Activated CD4-positive, alpha-beta T cell treated with anti-CD3 and anti-CD28 coated beads for 1 hour (primary cell): Measurements from ENCODE around the gene ZNF615.
A peak's percentile ranks its signal among the peaks of the same experiment; 100 is the strongest.
"Not testable (repeated sequence)": the region's sequence is repeated elsewhere in the genome, so short reads cannot be mapped to it uniquely, and the experiment has no call there.

Experiments used
- DNase-seq: peaks from one replicate; pipeline ENCODE4 v3.0.0-alpha.2; 2020

The ZNF615 gene

GRCh38 chr19:52007806-52008557, at the start of gene ZNF615:
ZNF615 (minus strand) TSS chr19:52008211; CDS start chr19:52003711, 4,500 bp downstream.
- peak; percentile 83 for DNase-seq

DNA sequence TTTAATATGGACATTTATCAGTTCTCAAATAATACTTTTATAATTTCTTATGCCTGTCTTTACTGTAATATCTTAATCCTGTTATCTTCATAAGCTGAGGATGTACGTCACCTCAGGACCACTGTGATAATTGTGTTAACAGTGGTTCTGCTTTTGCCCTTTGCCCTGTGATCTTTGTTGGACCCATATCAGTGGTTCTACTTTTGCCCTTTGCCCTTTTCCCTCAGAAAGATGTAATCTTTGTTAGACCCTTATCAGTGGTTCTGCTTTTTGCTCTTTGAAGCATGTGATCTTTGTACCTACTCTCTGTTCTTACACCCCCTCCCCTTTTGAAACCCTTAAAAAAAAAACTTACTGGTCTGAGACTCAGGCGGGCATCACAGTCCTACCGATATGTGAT, 48.5 kb upstream of the ZNF615 start:
- DNase-seq, result not testable (repeated sequence)

DNA sequence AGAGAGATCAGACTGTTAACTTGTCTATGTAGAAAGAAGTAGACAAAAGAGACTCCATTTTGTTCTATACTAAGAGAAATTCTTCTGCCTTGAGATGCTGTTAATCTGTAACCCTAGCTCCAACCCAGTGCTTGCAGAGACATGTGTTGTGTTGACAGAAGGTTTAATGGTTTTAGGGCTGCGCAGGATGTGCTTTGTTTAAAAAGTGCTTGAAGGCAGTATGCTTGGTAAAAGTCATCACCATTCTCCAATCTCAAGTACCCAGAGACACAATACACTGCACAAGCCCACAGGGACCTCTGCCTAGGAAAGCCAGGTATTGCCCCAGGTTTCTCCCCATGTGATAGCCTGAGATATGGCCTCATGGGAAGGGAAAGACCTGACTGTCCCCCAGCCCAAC, 43.7 kb upstream of the ZNF615 start:
- DNase-seq, result not testable (repeated sequence)

- peak; percentile 77 for DNase-seq
Measured at GRCh38 chr19:52048555-52049501, 40.8 kb upstream of the ZNF615 start, which contains the start of gene ZNF432. ZNF432 (minus strand) TSS chr19:52048838; CDS start chr19:52046868, 1,970 bp downstream.

- DNase-seq, result no peak
Measured at GRCh38 chr19:52039169-52039568, 31.2 kb upstream of the ZNF615 start.

GRCh38 chr19:52034051-52034728, 26.2 kb upstream of the ZNF615 start:
- DNase-seq, result no peak

- DNase-seq, result no peak
Measured at GRCh38 chr19:52028780-52029123, 20.7 kb upstream of the ZNF615 start.

- peak; percentile 82 for DNase-seq
Measured at GRCh38 chr19:52028027-52028779, 20.2 kb upstream of the ZNF615 start, which contains the start of gene ZNF614. ZNF614 (minus strand) TSS chr19:52028379; CDS start chr19:52025745, 2,634 bp downstream.

- DNase-seq, result not testable (repeated sequence)
Measured at GRCh38 chr19:52026255-52026990, 18.4 kb upstream of the ZNF615 start.

- not testable (repeated sequence) for DNase-seq
Measured at GRCh38 chr19:52024478-52024877, 16.5 kb upstream of the ZNF615 start.

DNA sequence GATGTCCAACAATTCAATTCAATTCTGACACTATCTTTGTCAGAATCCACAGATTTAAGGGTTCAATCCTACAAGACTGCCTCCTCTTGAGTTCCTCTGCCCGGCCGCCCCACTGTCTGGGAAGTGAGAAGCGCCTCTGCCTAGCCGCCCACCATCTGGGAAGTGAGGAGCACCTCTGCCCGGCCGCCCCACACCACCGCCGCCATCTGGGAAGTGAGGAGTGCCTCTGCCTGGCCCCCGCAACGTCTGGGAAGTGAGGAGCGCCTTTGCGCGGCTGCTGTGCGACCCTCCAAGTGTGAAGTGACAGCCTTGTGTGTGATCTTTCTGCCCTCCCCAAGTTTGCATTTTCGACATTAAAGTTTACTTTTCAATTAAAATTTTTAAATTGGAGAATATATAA, 14.2 kb upstream of the ZNF615 start:
- no peak for DNase-seq

- DNase-seq, result no peak
Measured at GRCh38 chr19:52020506-52020905, 12.5 kb upstream of the ZNF615 start.

- no peak for DNase-seq
Measured at GRCh38 chr19:52010674-52011073, 2.7 kb upstream of the ZNF615 start.

DNA sequence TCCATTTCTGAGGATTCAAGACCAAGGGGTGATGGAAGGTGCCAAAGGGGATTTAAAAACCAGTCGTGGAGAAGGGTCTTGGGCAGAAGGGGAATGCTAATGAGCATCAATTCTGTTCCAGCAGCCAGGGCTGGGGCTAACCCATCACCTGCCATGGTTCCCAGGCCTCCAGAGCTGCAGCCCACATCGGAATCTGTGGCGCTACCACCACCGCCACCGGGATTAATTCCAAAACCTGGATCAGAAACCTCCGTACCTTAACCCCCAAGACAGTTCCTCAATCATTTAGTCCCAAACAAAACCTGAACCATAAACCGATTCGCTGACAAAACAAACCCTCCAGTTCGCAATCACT, 583 bp downstream of the ZNF615 start:
- DNase-seq, result no peak

GRCh38 chr19:51994048-51994644, 13.9 kb downstream of the ZNF615 start:
- no peak for DNase-seq

DNA sequence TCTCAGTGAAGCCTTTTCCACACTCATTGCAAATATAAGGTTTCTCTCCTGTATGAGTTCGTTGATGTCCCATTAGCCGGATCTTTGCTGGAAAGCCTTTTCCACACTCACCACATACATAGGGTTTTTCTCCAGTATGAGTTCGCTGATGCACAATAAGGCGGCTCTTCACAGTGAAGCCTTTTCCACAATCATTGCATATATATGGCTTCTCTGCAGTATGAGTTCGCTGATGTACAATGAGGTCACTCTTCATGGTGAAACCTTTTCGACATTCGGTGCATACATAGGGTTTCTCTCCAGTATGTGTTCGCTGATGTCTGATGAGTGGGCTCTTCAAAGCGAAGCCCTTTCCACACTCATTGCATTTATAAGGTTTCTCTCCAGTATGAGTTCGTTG, 14.6 kb downstream of the ZNF615 start:
- no peak for DNase-seq

DNA sequence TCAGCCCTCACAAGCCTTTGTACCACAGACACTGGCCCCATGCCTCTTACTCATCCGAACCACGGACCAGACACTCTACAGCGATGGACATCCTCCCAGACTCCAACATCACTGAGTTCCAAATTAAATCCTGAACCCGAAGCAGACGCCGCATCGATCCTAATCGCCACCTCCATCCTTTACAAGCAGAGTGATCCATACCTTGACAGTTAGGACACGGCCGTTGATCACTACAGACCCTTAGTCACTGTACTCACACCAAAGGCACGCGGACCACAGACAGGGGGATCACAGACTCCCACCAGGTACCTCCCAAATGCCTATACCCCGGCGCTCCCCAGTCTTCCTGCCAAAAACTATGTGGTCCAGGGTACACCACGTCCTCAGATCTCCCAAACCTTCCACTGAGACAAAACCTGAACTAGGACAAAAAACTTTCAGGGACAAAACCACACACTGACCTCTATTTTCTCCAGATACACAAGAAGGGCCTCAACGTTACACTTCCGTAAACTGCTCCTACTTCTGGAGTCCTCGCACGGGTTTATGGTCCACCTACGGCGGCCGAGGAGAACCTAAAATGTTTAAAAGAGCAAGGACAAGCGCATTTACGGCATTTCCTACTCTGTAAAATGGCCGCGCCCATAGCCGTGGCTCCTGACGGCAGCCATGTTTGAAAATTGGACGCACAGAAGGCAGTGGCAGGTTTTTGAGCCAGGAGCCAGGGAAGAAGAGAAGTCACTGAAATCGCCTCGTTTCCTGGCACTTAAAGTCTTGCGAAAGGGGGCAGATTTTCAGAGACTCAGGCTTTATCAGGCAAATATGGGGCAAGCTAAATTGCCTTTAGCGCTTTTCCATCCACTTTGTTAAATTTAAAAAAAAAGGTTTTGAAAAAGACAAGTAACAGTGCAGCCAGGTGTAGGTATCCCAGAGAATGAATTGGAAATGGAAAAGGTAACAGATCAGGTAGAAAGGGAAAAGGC, 21.4 kb downstream of the ZNF615 start, which contains the start of gene ZNF350:
Gene ZNF350 (minus strand): TSS at position 532 of the 983 bp plus-strand sequence. CDS start 12,480 bp downstream, outside the sequence.
- peak; percentile 81 for DNase-seq

- DNase-seq, result no peak
Measured at GRCh38 chr19:51983361-51983760, 24.6 kb downstream of the ZNF615 start.

GRCh38 chr19:51980926-51981325, 27.1 kb downstream of the ZNF615 start:
- DNase-seq, result not testable (repeated sequence)
